GM12865 (cell line): ENCODE measurements around the gene AP5S1.

Experiments
- DNase-seq: peaks from one replicate; pipeline ENCODE4 v3.0.0; 2010; ENCODE audit warnings: low read depth
- H3K4me3 ChIP-seq: 2 replicates; pipeline ENCODE4 v1.5.1; 2011; ENCODE audit warnings: mild to moderate bottlenecking, low read depth, low read length, control low read depth
- TF ChIP-seq, protein P1 (sequence below): IDR thresholded peaks from 2 replicates; pipeline ENCODE4 v1.5.1; 2011; ENCODE audit warnings: low read length, control low read depth, low read depth, inconsistent platforms; ENCODE audit not compliant: insufficient read depth; ENCODE audit errors: missing control alignments

AP5S1 gene

DNA sequence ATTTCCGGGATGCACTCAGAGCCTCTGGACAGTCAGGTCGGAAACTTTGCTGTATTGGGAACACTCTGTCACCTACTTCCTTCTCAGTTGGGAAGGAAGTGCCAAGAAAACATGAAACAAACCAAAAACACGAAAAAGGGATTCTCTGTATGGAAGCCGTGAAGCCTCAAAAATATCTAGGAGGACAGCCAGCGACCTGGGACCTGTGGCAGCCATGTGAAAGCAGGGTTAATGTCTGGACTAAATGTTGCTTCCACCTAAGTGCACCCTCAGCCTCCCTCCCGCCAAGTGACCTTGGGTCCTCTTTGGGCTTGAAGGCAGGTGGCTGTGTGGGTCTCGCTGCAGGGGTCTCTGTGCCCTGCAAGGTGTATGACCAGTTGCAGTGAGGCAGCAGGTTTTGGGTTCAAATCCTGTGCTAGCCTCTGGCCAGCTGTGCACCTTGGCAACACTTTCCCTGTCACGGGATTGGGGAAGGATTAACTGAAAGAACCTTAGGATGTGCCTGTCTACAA is 27.1 kb downstream of the AP5S1 start:
- no peak for DNase-seq
- TF ChIP-seq, protein P1, sequence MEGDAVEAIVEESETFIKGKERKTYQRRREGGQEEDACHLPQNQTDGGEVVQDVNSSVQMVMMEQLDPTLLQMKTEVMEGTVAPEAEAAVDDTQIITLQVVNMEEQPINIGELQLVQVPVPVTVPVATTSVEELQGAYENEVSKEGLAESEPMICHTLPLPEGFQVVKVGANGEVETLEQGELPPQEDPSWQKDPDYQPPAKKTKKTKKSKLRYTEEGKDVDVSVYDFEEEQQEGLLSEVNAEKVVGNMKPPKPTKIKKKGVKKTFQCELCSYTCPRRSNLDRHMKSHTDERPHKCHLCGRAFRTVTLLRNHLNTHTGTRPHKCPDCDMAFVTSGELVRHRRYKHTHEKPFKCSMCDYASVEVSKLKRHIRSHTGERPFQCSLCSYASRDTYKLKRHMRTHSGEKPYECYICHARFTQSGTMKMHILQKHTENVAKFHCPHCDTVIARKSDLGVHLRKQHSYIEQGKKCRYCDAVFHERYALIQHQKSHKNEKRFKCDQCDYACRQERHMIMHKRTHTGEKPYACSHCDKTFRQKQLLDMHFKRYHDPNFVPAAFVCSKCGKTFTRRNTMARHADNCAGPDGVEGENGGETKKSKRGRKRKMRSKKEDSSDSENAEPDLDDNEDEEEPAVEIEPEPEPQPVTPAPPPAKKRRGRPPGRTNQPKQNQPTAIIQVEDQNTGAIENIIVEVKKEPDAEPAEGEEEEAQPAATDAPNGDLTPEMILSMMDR, result no peak

DNA sequence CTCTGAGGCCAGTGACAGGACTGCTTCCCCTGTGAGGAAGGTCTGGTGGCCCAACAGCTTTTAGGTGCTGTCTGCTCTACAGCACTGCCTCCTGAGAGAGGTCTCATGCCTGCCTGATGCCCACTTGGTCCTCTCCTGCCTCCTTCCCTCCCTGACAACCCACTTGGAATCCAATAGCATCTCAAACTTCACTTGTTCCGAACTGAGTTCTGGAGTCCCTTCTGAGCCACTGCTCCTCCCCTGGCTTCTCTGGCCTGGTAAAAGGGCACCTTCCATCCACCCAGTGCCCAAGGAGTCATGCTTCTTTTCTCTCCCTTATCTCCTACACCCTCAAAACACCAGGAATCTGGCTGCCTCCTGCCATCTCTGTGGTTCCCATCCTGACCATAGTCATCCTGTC is 28.2 kb downstream of the AP5S1 start:
- H3K4me3 ChIP-seq, result no peak overlapping the region
- DNase-seq, result no peak
- TF ChIP-seq, protein P1, result no peak

More for the DNA sequence above, 27.1 kb downstream of the AP5S1 start:
- H3K4me3 ChIP-seq, result peak overlapping the region; percentile 89

DNA sequence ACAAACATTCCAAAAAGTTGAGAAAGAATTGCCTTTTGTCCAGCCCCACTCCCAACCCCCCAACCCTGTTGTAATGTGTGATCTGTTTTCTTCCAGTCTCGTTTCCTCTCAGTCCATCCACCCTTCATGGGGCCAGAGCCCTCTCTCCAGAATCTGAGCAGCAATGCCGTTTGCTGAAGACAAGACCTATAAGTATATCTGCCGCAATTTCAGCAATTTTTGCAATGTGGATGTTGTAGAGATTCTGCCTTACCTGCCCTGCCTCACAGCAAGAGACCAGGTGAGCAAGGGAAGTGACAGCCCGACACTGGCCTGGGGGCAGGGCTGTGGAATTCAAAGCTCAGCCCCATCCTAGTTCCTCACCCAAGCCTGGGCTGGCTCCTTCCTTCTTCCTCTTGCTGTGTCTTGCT is 34.1 kb downstream of the AP5S1 start:
- TF ChIP-seq, protein P1, result no peak
- DNase-seq, result no peak
- H3K4me3 ChIP-seq, result no peak overlapping the region

DNA sequence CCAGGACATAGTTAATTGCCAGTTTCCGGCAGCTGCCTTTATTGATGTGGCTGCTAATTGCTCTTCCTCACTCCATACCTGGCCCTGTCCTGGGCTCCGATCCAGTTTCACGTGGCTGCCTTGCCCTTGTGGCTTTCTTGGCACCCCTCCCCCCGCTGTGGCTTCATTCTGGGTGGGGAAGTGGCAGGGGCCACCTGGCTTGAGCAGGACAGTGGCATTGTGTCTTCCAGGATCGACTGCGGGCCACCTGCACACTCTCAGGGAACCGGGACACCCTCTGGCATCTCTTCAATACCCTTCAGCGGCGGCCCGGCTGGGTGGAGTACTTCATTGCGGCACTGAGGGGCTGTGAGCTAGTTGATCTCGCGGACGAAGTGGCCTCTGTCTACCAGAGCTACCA is 37.1 kb downstream of the AP5S1 start:
- H3K4me3 ChIP-seq, result no peak overlapping the region
- DNase-seq, result no peak
- TF ChIP-seq, protein P1, result no peak

DNA sequence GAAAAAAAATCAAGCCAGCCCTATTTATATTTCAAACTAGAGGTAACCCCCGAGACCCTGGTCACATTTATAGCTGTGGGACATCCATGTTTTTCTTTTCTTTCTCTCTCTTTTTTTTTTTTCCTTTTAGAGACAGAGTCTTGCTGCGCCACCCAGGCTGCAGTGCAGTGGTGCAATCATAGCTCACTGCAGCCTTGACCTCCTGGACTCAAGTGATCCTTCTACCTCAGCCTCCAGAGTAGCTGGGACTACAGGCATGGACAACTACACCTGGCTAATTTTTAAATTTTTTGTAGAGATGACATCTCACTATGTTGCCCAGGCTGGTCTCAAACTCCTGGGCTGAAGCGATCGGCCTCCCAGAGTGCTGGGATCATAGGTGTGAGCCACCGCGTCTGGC is 38.3 kb downstream of the AP5S1 start:
- no peak overlapping the region for H3K4me3 ChIP-seq
- DNase-seq, result no peak
- TF ChIP-seq, protein P1, result no peak

DNA sequence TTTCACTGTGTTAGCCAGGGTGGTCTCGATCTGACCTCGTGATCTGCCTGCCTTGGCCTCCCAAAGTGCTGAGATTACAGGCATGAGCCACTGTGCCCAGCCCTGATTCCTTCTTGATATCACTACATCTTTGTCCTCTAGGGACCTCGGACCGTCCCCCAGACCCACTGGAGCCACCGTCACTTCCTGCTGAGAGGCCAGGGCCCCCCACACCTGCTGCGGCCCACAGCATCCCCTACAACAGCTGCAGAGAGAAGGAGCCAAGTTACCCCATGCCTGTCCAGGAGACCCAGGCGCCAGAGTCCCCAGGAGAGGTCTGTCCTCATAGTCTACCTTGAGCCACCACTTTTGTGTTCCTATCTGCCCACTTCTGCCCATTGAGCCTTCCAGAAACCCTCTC is 40.8 kb downstream of the AP5S1 start:
- no peak for DNase-seq
- TF ChIP-seq, protein P1, result no peak
- no peak overlapping the region for H3K4me3 ChIP-seq

DNA sequence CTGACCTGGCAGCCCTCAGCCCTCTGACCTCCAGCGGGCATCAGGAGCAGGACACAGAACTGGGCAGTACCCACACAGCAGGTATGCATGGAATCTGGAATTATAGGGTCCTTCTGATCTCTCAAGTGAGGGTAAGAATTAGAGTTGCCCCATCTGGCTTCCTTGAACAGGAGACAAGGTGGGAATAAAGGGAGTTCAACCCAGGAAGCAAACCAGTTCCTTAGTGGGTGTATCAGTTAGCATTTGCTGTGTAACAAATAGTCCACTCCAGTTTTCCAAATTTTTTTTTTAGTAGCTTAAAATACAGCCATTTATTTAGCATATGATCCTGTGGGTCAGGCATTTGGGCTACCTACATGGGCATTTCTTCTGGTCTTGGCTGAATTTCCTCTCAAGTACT is 42.0 kb downstream of the AP5S1 start:
- no peak for DNase-seq
- TF ChIP-seq, protein P1, result no peak

More for the DNA sequence above, 42.0 kb downstream of the AP5S1 start:
- H3K4me3 ChIP-seq, result no peak overlapping the region
